ENCODE measurements around the gene HDC.

HDC gene

DNA sequence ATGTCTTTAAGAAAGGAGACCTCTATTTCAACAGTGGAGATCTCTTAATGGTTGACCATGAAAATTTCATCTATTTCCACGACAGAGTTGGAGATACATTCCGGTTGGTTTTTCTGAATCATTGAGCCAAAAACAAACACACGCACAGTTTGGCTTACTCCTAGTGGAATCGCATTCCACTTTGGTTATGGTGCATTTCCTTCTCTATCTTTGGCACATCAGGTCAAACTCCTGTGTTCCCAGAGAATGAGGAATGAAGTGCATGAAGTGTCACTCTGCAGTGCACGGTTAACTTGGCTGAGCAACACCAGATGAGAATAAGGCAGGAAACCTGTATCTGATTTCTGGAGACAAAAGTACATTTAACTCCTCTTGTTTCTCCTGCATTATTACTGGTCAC is 38.5 kb downstream of the HDC start:
- no peak overlapping the region for H3K4me2 ChIP-seq (ENCODE audit: low read depth, low read length, poor library complexity, severe bottlenecking)
- H3F3A ChIP-seq (ENCODE audit: insufficient read depth): no peaks in the 10 kb centered on the region
- no peaks in the 10 kb centered on the region for H3K27me3 ChIP-seq (ENCODE audit: low read length)
- TF ChIP-seq EZH2phosphoT487 (conservative IDR thresholded peaks at IDR 0.05; ENCODE audit: low read length): no peak
- TF ChIP-seq, protein P1, sequence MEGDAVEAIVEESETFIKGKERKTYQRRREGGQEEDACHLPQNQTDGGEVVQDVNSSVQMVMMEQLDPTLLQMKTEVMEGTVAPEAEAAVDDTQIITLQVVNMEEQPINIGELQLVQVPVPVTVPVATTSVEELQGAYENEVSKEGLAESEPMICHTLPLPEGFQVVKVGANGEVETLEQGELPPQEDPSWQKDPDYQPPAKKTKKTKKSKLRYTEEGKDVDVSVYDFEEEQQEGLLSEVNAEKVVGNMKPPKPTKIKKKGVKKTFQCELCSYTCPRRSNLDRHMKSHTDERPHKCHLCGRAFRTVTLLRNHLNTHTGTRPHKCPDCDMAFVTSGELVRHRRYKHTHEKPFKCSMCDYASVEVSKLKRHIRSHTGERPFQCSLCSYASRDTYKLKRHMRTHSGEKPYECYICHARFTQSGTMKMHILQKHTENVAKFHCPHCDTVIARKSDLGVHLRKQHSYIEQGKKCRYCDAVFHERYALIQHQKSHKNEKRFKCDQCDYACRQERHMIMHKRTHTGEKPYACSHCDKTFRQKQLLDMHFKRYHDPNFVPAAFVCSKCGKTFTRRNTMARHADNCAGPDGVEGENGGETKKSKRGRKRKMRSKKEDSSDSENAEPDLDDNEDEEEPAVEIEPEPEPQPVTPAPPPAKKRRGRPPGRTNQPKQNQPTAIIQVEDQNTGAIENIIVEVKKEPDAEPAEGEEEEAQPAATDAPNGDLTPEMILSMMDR (IDR thresholded peaks at IDR 0.05; ENCODE audit: insufficient read depth, low read length, poor library complexity, severe bottlenecking): no peak
- H2AFZ ChIP-seq (ENCODE audit: low read depth, low read length, severe bottlenecking): no peak overlapping the region
- no peak overlapping the region for H3K4me3 ChIP-seq (ENCODE audit: insufficient read depth, low read length, poor library complexity, severe bottlenecking)
- no peaks in the 10 kb centered on the region for H3K9me2 ChIP-seq (replicated peaks; ENCODE audit: insufficient read depth, low read length)
- H3K27ac ChIP-seq (ENCODE audit: low read depth, low read length): no peak overlapping the region
- no peaks in the 10 kb centered on the region for H3K36me3 ChIP-seq (ENCODE audit: low read length)
- no peaks in the 10 kb centered on the region for H3K9me3 ChIP-seq (ENCODE audit: insufficient read depth, low read length)
- H3K79me2 ChIP-seq (ENCODE audit: insufficient read depth, low read length): no peaks in the 10 kb centered on the region
- H3K9ac ChIP-seq (ENCODE audit: low read length): no peak overlapping the region
- no peaks in the 10 kb centered on the region for H4K20me1 ChIP-seq (ENCODE audit: low read depth, low read length)

DNA sequence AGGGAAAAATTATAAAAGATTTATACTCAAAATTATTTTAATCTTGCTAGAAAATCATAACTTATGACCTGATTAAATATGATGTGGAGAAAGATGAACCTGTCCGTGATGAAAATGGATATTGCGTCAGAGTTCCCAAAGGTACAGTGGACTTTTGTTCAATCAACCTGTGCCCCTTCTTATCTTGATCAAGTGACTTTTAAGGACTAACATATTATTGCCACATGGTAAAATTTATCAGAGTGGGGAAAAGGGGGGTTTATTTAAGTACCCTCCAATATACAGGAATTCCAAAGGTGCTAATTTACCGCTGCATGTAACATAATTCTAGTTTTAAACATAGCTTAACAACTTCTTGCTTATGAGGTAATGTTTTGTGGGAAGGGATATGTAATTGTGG is 39.6 kb downstream of the HDC start:
- Histone ChIP-seq H3K36me3 (ENCODE audit: low read length) (no peaks in the 10 kb centered on the region), H3K4me2 (ENCODE audit: low read depth, low read length, poor library complexity, severe bottlenecking) (no peak overlapping the region), H3K9ac (ENCODE audit: low read length) (no peak overlapping the region), H4K20me1 (ENCODE audit: low read depth, low read length) (no peaks in the 10 kb centered on the region), H3F3A (ENCODE audit: insufficient read depth) (no peaks in the 10 kb centered on the region), H3K27me3 (ENCODE audit: low read length) (no peaks in the 10 kb centered on the region), H3K27ac (ENCODE audit: low read depth, low read length) (no peak overlapping the region), H2AFZ (ENCODE audit: low read depth, low read length, severe bottlenecking) (no peak overlapping the region), H3K79me2 (ENCODE audit: insufficient read depth, low read length) (no peaks in the 10 kb centered on the region), H3K9me2 (replicated peaks; ENCODE audit: insufficient read depth, low read length) (no peaks in the 10 kb centered on the region), H3K9me3 (ENCODE audit: insufficient read depth, low read length) (no peaks in the 10 kb centered on the region), H3K4me3 (ENCODE audit: insufficient read depth, low read length, poor library complexity, severe bottlenecking) (no peak overlapping the region)
- no peak for TF ChIP-seq EZH2phosphoT487 (conservative IDR thresholded peaks at IDR 0.05; ENCODE audit: low read length)
- TF ChIP-seq, protein P1 (IDR thresholded peaks at IDR 0.05; ENCODE audit: insufficient read depth, low read length, poor library complexity, severe bottlenecking): no peak

DNA sequence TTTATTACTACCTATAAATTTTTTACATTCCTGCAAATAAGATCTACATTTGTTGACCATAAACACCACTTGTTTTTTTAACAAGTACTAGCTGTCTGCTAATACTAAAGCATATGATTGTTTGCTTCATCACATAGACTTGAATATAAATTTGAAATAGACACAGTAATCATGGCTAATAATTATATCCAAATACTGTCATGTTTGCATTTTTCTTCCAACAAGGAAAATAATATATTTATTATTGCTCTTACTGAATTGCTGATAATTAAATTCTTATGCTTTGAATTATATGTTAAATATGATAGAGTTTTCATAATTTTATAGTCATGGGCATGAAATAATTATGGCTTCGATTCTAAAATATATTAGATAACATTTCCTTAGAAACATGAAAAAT is 40.5 kb downstream of the HDC start:
- Histone ChIP-seq H3K79me2 (ENCODE audit: insufficient read depth, low read length) (no peaks in the 10 kb centered on the region), H3K9me3 (ENCODE audit: insufficient read depth, low read length) (no peaks in the 10 kb centered on the region), H3F3A (ENCODE audit: insufficient read depth) (no peaks in the 10 kb centered on the region), H3K27me3 (ENCODE audit: low read length) (no peaks in the 10 kb centered on the region), H3K27ac (ENCODE audit: low read depth, low read length) (no peak overlapping the region), H3K4me3 (ENCODE audit: insufficient read depth, low read length, poor library complexity, severe bottlenecking) (no peak overlapping the region), H4K20me1 (ENCODE audit: low read depth, low read length) (no peaks in the 10 kb centered on the region), H2AFZ (ENCODE audit: low read depth, low read length, severe bottlenecking) (no peak overlapping the region), H3K36me3 (ENCODE audit: low read length) (no peaks in the 10 kb centered on the region), H3K9me2 (replicated peaks; ENCODE audit: insufficient read depth, low read length) (no peaks in the 10 kb centered on the region), H3K4me2 (ENCODE audit: low read depth, low read length, poor library complexity, severe bottlenecking) (no peak overlapping the region), H3K9ac (ENCODE audit: low read length) (no peak overlapping the region)
- no peak for TF ChIP-seq EZH2phosphoT487 (conservative IDR thresholded peaks at IDR 0.05; ENCODE audit: low read length)
- TF ChIP-seq, protein P1 (IDR thresholded peaks at IDR 0.05; ENCODE audit: insufficient read depth, low read length, poor library complexity, severe bottlenecking): no peak
